Measurements from ENCODE around the gene HNRNPH2.

Gene HNRNPH2

DNA sequence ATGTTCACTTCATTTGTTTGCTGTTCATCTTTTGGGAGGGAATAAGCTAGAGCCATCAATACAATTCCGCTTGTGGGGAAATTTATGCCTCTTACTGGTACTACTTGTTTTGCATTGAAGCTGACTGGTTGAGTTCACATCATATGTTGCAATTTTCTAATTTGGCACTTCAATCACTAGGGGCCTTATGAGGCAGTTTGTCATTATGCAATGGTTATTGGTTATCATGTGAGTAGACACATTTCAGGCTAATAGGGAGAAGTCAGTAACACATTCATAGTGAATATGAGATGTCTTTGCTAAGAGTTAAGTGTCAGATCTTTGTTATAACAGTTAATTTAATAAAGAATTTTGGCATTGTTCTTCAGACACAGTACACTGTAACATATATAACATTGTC lies 12.2 kb upstream of the HNRNPH2 start:
- DNase-seq (ENCODE audit: insufficient read length, low spot score) (no peak), FAIRE-seq (no peak)
- TF ChIP-seq, protein P1, sequence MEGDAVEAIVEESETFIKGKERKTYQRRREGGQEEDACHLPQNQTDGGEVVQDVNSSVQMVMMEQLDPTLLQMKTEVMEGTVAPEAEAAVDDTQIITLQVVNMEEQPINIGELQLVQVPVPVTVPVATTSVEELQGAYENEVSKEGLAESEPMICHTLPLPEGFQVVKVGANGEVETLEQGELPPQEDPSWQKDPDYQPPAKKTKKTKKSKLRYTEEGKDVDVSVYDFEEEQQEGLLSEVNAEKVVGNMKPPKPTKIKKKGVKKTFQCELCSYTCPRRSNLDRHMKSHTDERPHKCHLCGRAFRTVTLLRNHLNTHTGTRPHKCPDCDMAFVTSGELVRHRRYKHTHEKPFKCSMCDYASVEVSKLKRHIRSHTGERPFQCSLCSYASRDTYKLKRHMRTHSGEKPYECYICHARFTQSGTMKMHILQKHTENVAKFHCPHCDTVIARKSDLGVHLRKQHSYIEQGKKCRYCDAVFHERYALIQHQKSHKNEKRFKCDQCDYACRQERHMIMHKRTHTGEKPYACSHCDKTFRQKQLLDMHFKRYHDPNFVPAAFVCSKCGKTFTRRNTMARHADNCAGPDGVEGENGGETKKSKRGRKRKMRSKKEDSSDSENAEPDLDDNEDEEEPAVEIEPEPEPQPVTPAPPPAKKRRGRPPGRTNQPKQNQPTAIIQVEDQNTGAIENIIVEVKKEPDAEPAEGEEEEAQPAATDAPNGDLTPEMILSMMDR (IDR thresholded peaks at IDR 0.05; ENCODE audit: insufficient read depth, missing control alignments) = no peak

- FAIRE-seq (no peak), DNase-seq (ENCODE audit: insufficient read length, low spot score) (no peak)
- TF ChIP-seq, protein P1 (IDR thresholded peaks at IDR 0.05; ENCODE audit: insufficient read depth, missing control alignments) = no peak
These were observed 10.2 kb upstream of the HNRNPH2 start for GRCh38 chrX:101397779-101398178.

DNA sequence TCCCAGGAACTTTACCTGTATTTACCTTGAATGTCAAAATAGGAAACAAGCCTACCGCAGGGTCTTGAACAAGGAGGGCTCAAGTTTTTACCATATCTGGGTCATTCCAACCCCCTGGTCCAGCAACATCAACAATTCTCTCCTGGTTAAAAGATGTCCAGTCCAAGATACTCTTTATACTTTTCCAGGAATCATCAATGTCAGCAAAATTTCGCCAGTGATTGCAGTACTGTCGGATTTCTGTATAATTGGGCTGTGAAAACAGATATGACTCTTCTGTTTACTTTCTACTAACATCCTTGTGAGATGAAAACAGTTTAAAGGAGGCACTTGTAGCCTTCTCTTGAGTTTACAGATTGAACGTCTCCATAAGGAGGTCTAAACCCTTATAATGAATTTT lies 9.3 kb upstream of the HNRNPH2 start:
- DNase-seq (ENCODE audit: insufficient read length, low spot score) = no peak
- TF ChIP-seq, protein P1 (IDR thresholded peaks at IDR 0.05; ENCODE audit: insufficient read depth, missing control alignments) = no peak
- FAIRE-seq = no peak

GRCh38 chrX:101399825-101400224 lies 8.2 kb upstream of the HNRNPH2 start:
- DNase-seq (ENCODE audit: insufficient read length, low spot score) (no peak), FAIRE-seq (no peak)
- TF ChIP-seq, protein P1 (IDR thresholded peaks at IDR 0.05; ENCODE audit: insufficient read depth, missing control alignments) = no peak

GRCh38 chrX:101407167-101407747 lies 765 bp upstream of the HNRNPH2 start:
- TF ChIP-seq, protein P1 (IDR thresholded peaks at IDR 0.05; ENCODE audit: insufficient read depth, missing control alignments) = no peak
- no peak for FAIRE-seq
- DNase-seq (ENCODE audit: insufficient read length, low spot score) = no peak

- FAIRE-seq = no peak
- DNase-seq (ENCODE audit: insufficient read length, low spot score) = no peak
- TF ChIP-seq, protein P1 (IDR thresholded peaks at IDR 0.05; ENCODE audit: insufficient read depth, missing control alignments) = no peak
These were observed 465 bp downstream of the HNRNPH2 start for GRCh38 chrX:101408532-101408841.

DNA sequence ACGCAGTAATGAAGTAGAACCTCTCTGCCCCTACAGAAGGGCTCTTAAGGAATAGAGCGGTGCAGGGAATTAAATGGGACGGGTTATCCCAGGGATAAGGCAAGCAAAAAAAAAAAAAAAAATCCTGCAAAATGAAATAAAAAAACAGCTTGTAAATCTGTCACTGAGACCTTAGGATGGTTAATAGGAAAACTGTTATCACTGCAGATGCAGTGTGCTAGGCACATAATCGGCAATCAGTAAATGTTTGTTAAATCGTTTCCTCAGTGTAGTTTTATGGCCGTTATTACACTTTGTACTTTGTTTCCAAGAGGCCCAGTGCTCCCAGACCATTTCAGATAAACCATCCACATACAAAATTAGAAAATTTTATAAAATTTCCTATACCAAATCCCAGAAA lies 1.0 kb downstream of the HNRNPH2 start:
- no peak for FAIRE-seq
- DNase-seq (ENCODE audit: insufficient read length, low spot score) = no peak
- TF ChIP-seq, protein P1 (IDR thresholded peaks at IDR 0.05; ENCODE audit: insufficient read depth, missing control alignments) = no peak

Measured in D721Med (cell line).